SK-N-SH (cell line): ENCODE measurements around the gene DBH. TPM values are rescaled to one million over a fixed set of nuclear protein-coding genes. Genes with fewer than 3 reads are reported as not detected.

Experiments used
- CTCF ChIA-PET: fragments of 300-600, 350-600 bp; formaldehyde crosslinking; extraction: SDS; loops from one replicate; lab custom pipeline; 2021; lab: Yijun Ruan, JAX
- POLR2A ChIA-PET: fragments of 350-600 bp; sonication (Branson Sonifier 250); formaldehyde crosslinking; extraction: SDS; loops from one replicate; lab custom pipeline; 2020; ENCODE audit warnings: antibody characterized with exemption, inconsistent platforms; lab: Yijun Ruan, JAX
- DNase-seq: peaks from one replicate; pipeline ENCODE4 v3.0.0; 2012
- H2AFZ ChIP-seq: fragments of 200-600 bp; sonication (generic); 2 replicates; pipeline ENCODE4 v1.8.1; 2016; ENCODE audit warnings: antibody characterized with exemption, mild to moderate bottlenecking, low read depth
- H3F3A ChIP-seq: fragments of 200-600 bp; sonication (generic); replicated peaks from 2 replicates; pipeline ENCODE3; 2016; ENCODE audit warnings: antibody characterized with exemption, mild to moderate bottlenecking; ENCODE audit not compliant: insufficient read depth
- H3K27ac ChIP-seq, 2 experiments: fragments of 200-500 bp in 1 of 2; fragments of 200-600 bp in 1 of 2; sonication (Bioruptor generic) in 1 of 2; sonication (generic), shearing (Covaris generic) in 1 of 2; 2 replicates each; pipeline versions ENCODE4 v1.5.1 to v1.6.1; 2014 to 2016; ENCODE audit warnings: low read depth in 2 of 2, inconsistent platforms in 1 of 2, low read length in 1 of 2, mild to moderate bottlenecking in 1 of 2, mixed read lengths in 1 of 2
- H3K27me3 ChIP-seq: fragments of 200-600 bp; sonication (generic), shearing (Covaris generic); 2 replicates; pipeline ENCODE4 v1.6.1; 2016; ENCODE audit warnings: mixed run types; ENCODE audit not compliant: insufficient read depth
- H3K36me3 ChIP-seq, 2 experiments: fragments of 200-500 bp in 1 of 2; fragments of 200-600 bp in 1 of 2; sonication (Bioruptor generic) in 1 of 2; sonication (generic) in 1 of 2; replicated peaks in 1 of 2; 2 replicates each; pipeline versions ENCODE3 to v1.5.1; 2014 to 2016; ENCODE audit warnings: low read length in 1 of 2, mild to moderate bottlenecking in 1 of 2; ENCODE audit not compliant: insufficient read depth in 2 of 2, control insufficient read depth in 1 of 2
- H3K4me1 ChIP-seq, 2 experiments: fragments of 200-500 bp in 1 of 2; fragments of 200-600 bp in 1 of 2; sonication (Bioruptor generic) in 1 of 2; sonication (generic), shearing (Covaris generic) in 1 of 2; 2 replicates each; pipeline versions ENCODE4 v1.5.1 to v1.6.1; 2014 to 2016; ENCODE audit warnings: low read depth in 1 of 2, low read length in 1 of 2, mixed run types in 1 of 2; ENCODE audit not compliant: insufficient read depth in 2 of 2, control insufficient read depth in 1 of 2
- H3K4me2 ChIP-seq: fragments of 200-600 bp; sonication (generic), shearing (Covaris generic); 2 replicates; pipeline ENCODE4 v1.6.1; 2017; ENCODE audit warnings: mixed run types
- H3K4me3 ChIP-seq, 2 experiments: fragments of 200-500 bp in 1 of 2; fragments of 200-600 bp in 1 of 2; sonication (Bioruptor generic) in 1 of 2; sonication (generic), shearing (Covaris generic) in 1 of 2; 2 replicates each; pipeline versions ENCODE4 v1.5.1 to v1.8.1; 2014 to 2016; ENCODE audit warnings: low read depth in 2 of 2, inconsistent platforms in 1 of 2, low read length in 1 of 2, mild to moderate bottlenecking in 1 of 2, mixed read lengths in 1 of 2, moderate library complexity in 1 of 2
- H3K79me2 ChIP-seq: fragments of 200-600 bp; sonication (generic); 2 replicates; pipeline ENCODE4 v1.8.1; 2017; ENCODE audit warnings: mild to moderate bottlenecking; ENCODE audit not compliant: insufficient read depth
- H3K9ac ChIP-seq: fragments of 200-600 bp; sonication (generic); 2 replicates; pipeline ENCODE4 v1.6.1; 2017; ENCODE audit warnings: mixed run types
- H3K9me2 ChIP-seq: fragments of 200-600 bp; sonication (generic); 2 replicates; pipeline ENCODE4 v1.6.1; 2017; ENCODE audit warnings: mixed run types
- H3K9me3 ChIP-seq: fragments of 200-600 bp; sonication (generic); 2 replicates; pipeline ENCODE4 v1.6.1; 2017; ENCODE audit warnings: mixed run types, mild to moderate bottlenecking, moderate library complexity
- H4K20me1 ChIP-seq: fragments of 200-600 bp; sonication (generic); 2 replicates; pipeline ENCODE4 v1.6.1; 2017; ENCODE audit warnings: mild to moderate bottlenecking, mixed run types; ENCODE audit not compliant: insufficient read depth
- CHD2 ChIP-seq: fragments of 150-350 bp; IDR thresholded peaks from 2 replicates; pipeline ENCODE4 v1.6.1; 2018; ENCODE audit warnings: low read length; ENCODE audit not compliant: partially characterized antibody
- CTCF ChIP-seq: fragments of 200-600 bp; sonication (generic); IDR thresholded peaks from 2 replicates; pipeline ENCODE4 v1.6.1; 2017; ENCODE audit warnings: antibody characterized with exemption, mild to moderate bottlenecking, moderate library complexity
- FOSL2 ChIP-seq: IDR thresholded peaks from 2 replicates; pipeline ENCODE4 v1.4.0; 2012; ENCODE audit warnings: low read depth, mild to moderate bottlenecking, moderate library complexity, borderline replicate concordance
- FOXM1 ChIP-seq: IDR thresholded peaks from 2 replicates; pipeline ENCODE4 v1.4.0; 2012; ENCODE audit warnings: low read depth, mild to moderate bottlenecking
- GABPA ChIP-seq: IDR thresholded peaks from 2 replicates; pipeline ENCODE4 v1.4.0; 2012; ENCODE audit warnings: low read depth, mild to moderate bottlenecking
- MEF2A ChIP-seq: IDR thresholded peaks from 2 replicates; pipeline ENCODE4 v1.4.0; 2012; ENCODE audit warnings: low read depth, borderline replicate concordance
- MXI1 ChIP-seq: IDR thresholded peaks from 2 replicates; pipeline ENCODE4 v1.6.1; 2012; ENCODE audit warnings: mild to moderate bottlenecking, low read depth, low read length, improper control_type of control experiment
- NRF1 ChIP-seq: IDR thresholded peaks from 2 replicates; pipeline ENCODE4 v1.6.1; 2012; ENCODE audit warnings: low read depth, mild to moderate bottlenecking, low read length
- RCOR1 ChIP-seq: fragments of 150-350 bp; IDR thresholded peaks from 2 replicates; pipeline ENCODE4 v1.6.1; 2017; ENCODE audit warnings: antibody characterized with exemption, low read length
- TCF12 ChIP-seq: IDR thresholded peaks from 2 replicates; pipeline ENCODE4 v1.4.0; 2012
- WGBS: methylation state at CpG from one replicate; pipeline ENCODE4 v1.1.6; 2017; ENCODE audit warnings: low lambda C conversion rate; 5-methylcytosine and 5-hydroxymethylcytosine counted together
- polyA plus RNA-seq, 3 experiments: library from polyadenylated mRNA; depleted of rRNA; stranded (reverse); fragments of >200 nt; gene quantifications; 2 replicates each; pipeline ENCODE4 v1.2.3, GENCODE V29; 2012
- TF ChIP-seq, protein P1 (sequence below): IDR thresholded peaks from 2 replicates; pipeline ENCODE4 v1.4.0; 2012; ENCODE audit warnings: low read depth, borderline replicate concordance

Gene DBH
- polyA plus RNA-seq, 1 of the 3 experiments (the other 2 are of a cell fraction): 0.92 TPM

DNA sequence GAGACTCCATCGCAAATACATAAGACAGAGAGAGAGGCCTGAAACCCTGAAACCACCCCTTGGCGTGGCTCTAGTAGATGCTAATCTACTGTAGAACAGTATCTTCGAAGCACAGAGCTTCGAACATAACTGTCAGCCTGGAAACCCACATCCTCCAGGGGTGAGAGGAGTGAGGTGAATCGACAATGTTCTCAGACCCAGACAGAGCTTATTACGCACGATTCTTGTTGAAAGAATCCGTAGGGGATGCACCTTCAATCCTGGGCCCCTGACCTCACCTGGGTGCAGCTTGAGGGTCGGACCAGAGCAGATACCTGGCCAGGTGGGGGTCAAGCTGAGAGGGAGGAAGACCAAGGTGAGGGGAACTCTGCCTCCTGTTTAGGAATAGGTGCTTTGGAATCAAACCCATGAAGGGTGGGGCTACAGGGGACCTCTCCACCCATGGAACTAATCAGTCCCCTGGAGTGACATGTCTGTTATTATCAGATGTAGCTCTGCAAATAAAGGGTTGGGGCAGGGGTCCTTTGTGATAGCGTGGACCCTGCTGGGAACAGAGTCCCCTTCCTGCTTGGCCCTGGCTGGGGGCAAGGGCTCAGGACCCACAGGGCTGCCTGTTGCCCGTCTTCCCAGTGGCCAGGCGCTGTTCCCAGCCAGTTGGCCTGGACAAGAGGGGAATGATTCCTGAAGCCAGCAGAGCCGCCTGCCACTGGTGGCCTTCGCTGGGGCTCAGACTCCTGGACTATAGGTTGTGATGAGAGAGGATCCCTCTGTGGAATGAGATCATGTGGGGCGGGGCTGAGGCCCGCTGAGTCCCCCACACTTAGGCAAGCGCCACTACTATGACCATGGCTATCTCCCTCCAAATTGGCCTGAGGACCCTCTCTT is 41.2 kb downstream of the DBH start (continued):
- TF ChIP-seq CTCF (no peak), RCOR1 (no peak), MEF2A (no peak), FOSL2 (no peak), TCF12 (no peak)
- TF ChIP-seq, protein P1, sequence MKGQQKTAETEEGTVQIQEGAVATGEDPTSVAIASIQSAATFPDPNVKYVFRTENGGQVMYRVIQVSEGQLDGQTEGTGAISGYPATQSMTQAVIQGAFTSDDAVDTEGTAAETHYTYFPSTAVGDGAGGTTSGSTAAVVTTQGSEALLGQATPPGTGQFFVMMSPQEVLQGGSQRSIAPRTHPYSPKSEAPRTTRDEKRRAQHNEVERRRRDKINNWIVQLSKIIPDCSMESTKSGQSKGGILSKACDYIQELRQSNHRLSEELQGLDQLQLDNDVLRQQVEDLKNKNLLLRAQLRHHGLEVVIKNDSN: no peak

DNA sequence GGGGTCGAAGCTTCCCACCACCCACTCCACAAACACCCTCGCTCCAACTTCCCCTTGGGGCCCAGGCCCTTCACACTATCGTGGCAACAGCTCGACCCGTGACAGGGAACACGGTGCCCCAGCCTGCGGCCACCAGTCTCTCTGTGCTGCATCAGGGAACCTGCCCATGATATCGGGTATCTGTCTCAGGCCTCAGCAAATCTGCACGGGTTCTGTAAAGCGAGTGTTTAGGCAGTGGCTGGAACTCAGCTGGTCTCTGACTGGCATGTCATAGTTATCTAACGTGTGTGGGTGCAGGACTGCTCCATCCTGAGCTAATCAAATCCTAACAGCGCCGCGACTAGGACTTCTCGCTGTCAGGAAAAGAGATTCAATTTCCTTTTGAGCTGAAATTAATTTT is 42.9 kb downstream of the DBH start:
- TF ChIP-seq MXI1 (0 out of 2 replicates have a peak, but pooled peaks have one; percentile 29), CHD2 (no peak), FOXM1 (no peak), GABPA (no peak), NRF1 (no peak)
- ChIA-PET CTCF (interaction anchor here (1.0 to 2.1 kb wide), 6 partner anchors 15 to 145 kb away, joined by 3 to 8 read pairs (median 4); no protein-coding TSS in a partner anchor), POLR2A (interaction anchor here (0.6 to 1.2 kb wide), 3 partner anchors 15 to 173 kb away, joined by 3 to 4 read pairs (median 4); no protein-coding TSS in a partner anchor)
- H3K79me2 ChIP-seq: no peaks in the 10 kb centered on the region
- H3K27me3 ChIP-seq: no peaks in the 10 kb centered on the region
- H3K4me2 ChIP-seq: no peak overlapping the region
- H3K36me3 ChIP-seq: no peaks in the 10 kb centered on the region
- H2AFZ ChIP-seq: no peak overlapping the region
- no peaks in the 10 kb centered on the region for H3K9me2 ChIP-seq
- no peak for DNase-seq
- no peaks in the 10 kb centered on the region for H3K9me3 ChIP-seq
- no peaks in the 10 kb centered on the region for H3F3A ChIP-seq
- H3K4me1 ChIP-seq: peaks cover 0 to 54% of the 10 kb centered on the region in 2 experiments; a peak in 2 of 4 replicates
- H3K9ac ChIP-seq: no peak overlapping the region
- 71% methylated on average over 15 of the region's 15 CpGs for WGBS
- no peak overlapping the region for H3K4me3 ChIP-seq
- H4K20me1 ChIP-seq: no peaks in the 10 kb centered on the region
- peak overlapping the region in 1 of 2 experiments; percentile 74; a peak in 2 of 4 replicates for H3K27ac ChIP-seq
